Cardiac fibroblast (primary cell): ENCODE data around the gene PGM5.

ENCODE experiments used
- DNase-seq, 2 donors: peaks; one replicate each; pipeline versions ENCODE4 v3.0.0 to v3.0.0-alpha.2; 2010; ENCODE audit warnings: low read depth in 2 of 2
- H3K4me3 ChIP-seq, 2 donors: replicated peaks in 1 of 2; 1 replicate in 1 of 2; 2 replicates in 1 of 2; pipeline ENCODE4 v1.5.1; 2011; ENCODE audit warnings: low read depth in 2 of 2, low read length in 2 of 2, mild to moderate bottlenecking in 2 of 2, moderate library complexity in 1 of 2
- CTCF ChIP-seq: IDR thresholded peaks from one replicate; pipeline ENCODE4 v1.5.1; 2011; ENCODE audit warnings: low read depth, mild to moderate bottlenecking, low read length, inconsistent platforms

The PGM5 gene

GRCh38 chr9:68496356-68496755 lies 139.9 kb downstream of the PGM5 start:
- DNase-seq = no peak
- TF ChIP-seq CTCF = no peak
- H3K4me3 ChIP-seq = no peak overlapping the region

GRCh38 chr9:68497629-68498028 lies 141.2 kb downstream of the PGM5 start:
- no peak overlapping the region for H3K4me3 ChIP-seq
- no peak for TF ChIP-seq CTCF
- no peak for DNase-seq

- no peak for DNase-seq
- no peak for TF ChIP-seq CTCF
- no peak overlapping the region for H3K4me3 ChIP-seq
These were observed 142.4 kb downstream of the PGM5 start for GRCh38 chr9:68498816-68499215.

- no peak for TF ChIP-seq CTCF
- peak in 1 of 2 donors; percentile 39 for DNase-seq
These were observed 144.3 kb downstream of the PGM5 start for GRCh38 chr9:68500457-68501381.

DNA sequence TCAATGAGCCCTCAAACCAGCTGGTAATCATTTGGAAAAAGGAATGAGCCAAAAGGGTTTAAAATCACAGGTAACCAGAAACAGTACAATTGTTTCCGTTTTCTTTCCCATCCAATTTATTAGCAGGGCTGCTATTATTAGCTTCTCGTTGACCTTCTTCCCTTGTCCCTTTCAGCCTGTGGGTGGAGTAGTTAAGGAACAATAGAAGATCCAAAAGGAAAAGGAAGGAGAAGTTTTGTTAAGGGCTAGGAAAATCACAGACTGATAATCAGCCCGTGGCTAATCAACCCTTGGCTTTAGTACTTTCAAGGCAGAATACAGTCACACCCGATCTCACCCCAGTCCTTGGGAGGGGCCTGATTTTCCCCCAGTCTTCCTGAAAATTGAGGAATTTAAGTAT lies 145.9 kb downstream of the PGM5 start:
- no peak for DNase-seq
- TF ChIP-seq CTCF = no peak
- H3K4me3 ChIP-seq = no peak overlapping the region

More at GRCh38 chr9:68500457-68501381, 144.3 kb downstream of the PGM5 start:
- H3K4me3 ChIP-seq = no peak overlapping the region

- no peak for TF ChIP-seq CTCF
- H3K4me3 ChIP-seq = no peak overlapping the region
- peak in 1 of 2 donors; percentile 34 for DNase-seq
These were observed 149.4 kb downstream of the PGM5 start for GRCh38 chr9:68505681-68506409.
